NCI-H187 treated with DMSO at 0.1 percent for 48 hours (cell line): ENCODE measurements around the gene LAMC1.

ENCODE experiments used
- DNase-seq: peaks from one replicate; lab custom pipeline; 2025; lab: John Stamatoyannopoulos, UW

Gene LAMC1

GRCh38 chr1:183021405-183022201 lies 1.6 kb upstream of the LAMC1 start:
- DNase-seq, result no peak

GRCh38 chr1:183022202-183023145 lies 746 bp upstream of the LAMC1 start:
- no peak for DNase-seq

DNA sequence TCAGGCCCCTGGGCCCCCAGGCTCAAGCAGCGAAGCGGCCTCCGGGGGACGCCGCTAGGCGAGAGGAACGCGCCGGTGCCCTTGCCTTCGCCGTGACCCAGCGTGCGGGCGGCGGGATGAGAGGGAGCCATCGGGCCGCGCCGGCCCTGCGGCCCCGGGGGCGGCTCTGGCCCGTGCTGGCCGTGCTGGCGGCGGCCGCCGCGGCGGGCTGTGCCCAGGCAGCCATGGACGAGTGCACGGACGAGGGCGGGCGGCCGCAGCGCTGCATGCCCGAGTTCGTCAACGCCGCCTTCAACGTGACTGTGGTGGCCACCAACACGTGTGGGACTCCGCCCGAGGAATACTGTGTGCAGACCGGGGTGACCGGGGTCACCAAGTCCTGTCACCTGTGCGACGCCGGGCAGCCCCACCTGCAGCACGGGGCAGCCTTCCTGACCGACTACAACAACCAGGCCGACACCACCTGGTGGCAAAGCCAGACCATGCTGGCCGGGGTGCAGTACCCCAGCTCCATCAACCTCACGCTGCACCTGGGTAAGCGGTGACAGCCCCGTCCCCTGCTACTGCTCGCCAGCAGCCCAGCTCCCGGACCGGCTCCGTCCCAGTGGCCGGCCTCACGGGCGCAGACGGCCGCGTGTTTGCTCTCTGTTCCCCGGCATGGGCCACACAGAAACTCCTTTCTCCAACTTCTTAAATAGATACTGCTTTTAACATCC lies 539 bp downstream of the LAMC1 start:
- peak; percentile 39 for DNase-seq

- DNase-seq, result no peak
These were observed 1.2 kb downstream of the LAMC1 start for GRCh38 chr1:183024317-183025009.

DNA sequence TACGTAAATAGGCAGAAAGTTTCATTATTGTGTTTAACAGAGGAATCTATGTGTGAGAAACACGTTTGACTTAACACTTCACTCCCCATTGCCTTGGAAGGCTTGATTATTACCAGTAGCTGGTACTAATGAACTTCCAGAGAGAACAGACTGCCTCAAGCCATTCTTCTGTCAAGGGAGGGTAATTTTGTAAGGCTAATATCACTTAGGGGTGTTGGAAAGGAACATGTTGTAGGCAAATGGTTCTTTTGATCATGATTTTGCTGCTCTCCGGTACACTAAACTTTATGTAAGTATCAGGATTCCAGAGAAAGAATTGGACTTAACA lies 1.8 kb downstream of the LAMC1 start:
- DNase-seq, result no peak

DNA sequence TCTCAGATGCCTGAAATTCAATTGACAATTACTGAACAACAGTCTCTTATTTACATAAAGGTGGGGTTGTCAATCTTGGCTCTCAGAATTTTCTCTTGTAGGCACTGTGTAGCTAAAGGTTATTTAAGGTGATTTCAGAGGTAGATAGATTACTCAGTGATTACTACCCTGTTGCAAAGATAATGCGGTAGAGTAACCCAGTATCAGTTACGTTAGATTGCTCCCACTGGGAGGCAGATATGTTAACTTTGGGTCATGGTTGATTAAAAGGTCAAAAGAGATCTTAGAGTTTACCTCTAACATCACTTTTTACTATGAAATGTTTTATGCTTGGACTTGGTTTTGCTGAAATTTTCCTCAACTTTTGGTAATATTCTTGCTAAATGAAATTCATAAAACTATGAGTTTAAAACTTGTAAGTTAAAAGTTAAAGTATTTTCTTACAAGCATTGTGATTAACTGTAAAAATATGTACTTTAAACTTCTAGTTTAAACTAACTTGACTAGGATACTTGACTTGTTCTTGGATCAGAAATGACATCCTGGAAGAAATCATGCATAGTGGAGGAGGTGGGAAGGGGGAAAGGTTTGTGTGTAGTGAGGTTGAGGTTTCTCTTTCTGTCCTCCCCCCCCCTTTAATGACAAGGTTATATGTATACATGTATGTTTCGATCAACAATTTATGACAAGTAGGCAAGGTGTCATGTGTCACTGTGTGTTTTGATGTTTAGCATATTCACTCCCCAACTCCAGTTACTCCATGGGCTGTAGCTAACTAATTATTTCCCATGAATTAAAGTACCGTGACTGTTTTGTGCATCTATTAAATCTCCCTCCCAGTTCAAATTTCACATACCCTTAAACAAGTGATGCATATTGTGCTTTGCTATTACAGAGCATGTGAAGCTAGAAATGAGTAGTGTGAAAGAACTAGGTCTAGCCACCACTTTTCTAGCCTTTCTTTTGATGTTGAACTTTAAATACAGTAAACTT lies 2.9 kb downstream of the LAMC1 start:
- no peak for DNase-seq

- DNase-seq, result no peak
These were observed 3.8 kb downstream of the LAMC1 start for GRCh38 chr1:183027031-183027430.

DNA sequence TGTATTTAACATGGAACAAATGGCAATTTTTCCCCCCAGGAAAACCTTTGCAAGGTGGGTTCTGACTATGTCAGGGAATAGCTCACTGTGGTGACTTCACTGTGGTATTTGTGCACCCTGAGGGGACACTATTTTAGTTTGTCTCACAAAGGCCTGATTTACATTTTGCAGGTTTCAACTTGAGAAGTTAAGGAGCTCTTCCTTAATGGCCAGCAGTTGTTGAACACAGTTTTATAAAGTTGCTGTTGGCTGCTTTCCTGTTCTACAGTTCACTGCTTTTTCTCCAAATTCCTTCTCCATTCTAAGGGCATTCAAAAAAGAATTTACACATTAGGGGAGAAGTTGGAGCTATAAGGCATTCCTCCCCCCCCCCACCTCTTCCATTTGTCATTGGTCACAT lies 4.6 kb downstream of the LAMC1 start:
- no peak for DNase-seq

- no peak for DNase-seq
These were observed 6.4 kb downstream of the LAMC1 start for GRCh38 chr1:183029591-183030000.

DNA sequence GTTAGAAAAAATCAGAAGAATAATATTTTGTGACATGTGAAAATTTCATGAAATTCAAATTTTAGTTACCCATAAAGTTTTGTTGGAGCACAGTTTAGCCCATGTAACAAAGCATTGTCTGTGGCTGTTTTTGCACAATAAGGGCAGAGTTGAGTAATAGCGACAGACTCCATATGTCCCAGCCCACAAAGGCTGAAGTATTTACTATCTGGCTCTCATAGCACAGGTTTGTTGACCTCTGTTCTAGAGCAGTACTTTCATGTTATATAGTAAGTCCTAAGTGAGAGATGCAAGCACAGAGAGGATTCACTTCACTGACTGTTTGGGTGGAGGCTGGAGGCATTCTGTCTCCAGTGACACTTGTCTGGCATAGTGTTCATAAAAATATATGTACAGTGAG lies 6.8 kb downstream of the LAMC1 start:
- DNase-seq, result peak; percentile 20

DNA sequence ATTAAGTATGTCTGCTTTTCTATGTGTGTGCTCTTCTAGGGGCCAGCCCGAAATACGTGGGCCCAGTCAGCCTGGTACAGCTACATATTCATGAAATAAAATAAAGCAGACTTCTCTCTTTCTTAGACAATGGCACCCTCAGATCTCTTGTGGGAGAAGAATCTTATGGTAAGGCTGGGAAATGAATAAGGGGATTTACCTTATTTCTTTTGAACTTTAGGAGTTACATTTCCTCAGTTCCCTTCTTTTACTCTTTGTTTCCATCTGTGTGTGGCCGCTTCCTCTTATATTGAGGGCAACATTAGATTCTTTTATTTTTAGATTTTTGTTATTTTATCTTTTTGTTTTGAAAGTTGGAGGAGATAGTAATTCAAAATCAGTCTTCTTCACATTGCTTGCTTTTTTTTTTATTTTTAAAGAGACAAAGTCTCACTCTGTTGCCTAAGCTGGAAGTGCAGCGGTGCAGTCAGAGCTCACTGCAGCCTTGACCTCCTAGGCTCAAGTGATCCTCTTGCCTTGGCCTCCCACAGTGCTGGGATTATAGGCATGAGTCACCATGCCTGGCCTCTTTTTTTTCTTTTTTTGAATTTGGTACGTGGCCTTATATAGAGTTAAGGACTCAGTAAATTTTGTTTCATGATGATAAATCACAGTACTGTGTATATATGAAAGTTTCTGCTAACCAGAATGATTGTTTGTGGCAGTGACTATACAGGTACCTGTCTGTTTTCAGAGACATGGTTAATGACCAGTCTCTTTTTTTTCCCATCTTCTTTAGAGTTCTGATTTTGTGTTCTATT lies 9.1 kb downstream of the LAMC1 start:
- no peak for DNase-seq

GRCh38 chr1:183033205-183033604 lies 10.0 kb downstream of the LAMC1 start:
- no peak for DNase-seq

DNA sequence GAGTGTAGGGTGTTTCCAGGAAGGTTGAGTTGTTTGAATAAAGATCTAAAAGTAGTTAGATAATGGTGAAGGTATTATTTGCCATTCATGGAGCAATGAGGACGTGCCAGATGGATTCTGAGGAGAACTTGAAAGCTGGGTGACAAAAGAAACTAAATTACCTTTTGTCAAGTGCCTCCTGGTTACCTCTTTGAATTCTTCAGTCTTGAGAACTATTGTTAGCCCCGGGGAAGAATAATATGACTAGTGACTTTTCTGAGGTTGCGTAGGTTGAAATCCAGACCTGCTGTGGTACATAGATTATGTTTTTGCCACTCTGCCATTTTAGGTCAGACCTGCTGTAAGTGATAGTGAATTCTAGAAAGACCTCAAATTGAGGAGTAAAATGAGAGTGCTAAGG lies 11.5 kb downstream of the LAMC1 start:
- no peak for DNase-seq

DNA sequence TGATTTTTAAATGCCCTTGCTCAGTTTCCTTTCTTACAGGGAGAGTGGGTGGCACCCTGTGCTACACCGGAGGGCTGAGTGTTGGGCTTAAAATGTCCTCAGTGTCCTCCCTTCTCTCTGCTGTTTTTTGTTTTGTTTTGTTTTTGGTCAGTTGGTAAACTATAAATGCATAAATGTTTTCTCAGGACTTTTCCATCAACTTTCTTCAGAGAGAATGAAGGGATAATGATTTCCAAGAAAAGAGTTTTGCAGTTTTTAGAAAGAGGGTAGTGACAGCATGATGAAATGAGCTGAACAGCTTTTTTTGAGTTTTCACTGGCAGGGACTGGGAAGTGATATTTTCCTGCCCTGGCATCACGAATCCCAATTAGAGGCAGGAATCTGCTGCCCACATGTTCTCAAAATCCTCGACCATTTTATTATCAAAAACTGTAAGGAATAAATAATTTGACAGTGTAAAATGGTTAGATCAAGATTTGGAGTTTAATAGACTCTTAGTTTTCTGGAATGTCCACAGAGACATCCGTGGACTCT lies 15.2 kb downstream of the LAMC1 start:
- no peak for DNase-seq

DNA sequence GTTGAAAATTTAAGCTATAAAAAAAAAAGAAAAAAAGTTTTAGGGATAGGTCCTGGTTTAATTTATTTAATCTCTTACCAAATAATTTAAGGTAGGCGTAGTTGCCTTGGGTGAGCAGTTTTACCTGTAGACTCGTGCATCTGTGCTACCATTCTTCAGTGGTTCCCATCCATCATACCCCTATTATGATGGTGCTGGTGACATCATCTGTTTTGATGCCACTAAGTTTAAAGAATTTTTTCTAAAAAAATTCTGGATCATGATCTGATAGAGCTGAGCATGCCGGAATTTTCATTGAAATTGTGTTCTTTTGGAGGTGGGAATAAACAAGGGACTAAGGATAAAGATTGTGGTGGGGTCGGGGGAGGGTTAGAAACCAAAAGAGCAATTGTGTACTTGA lies 15.7 kb downstream of the LAMC1 start:
- DNase-seq, result no peak

GRCh38 chr1:183039330-183039729 lies 16.1 kb downstream of the LAMC1 start:
- no peak for DNase-seq

- DNase-seq, result peak; percentile 59
These were observed 16.8 kb downstream of the LAMC1 start for GRCh38 chr1:183039985-183040447.

DNA sequence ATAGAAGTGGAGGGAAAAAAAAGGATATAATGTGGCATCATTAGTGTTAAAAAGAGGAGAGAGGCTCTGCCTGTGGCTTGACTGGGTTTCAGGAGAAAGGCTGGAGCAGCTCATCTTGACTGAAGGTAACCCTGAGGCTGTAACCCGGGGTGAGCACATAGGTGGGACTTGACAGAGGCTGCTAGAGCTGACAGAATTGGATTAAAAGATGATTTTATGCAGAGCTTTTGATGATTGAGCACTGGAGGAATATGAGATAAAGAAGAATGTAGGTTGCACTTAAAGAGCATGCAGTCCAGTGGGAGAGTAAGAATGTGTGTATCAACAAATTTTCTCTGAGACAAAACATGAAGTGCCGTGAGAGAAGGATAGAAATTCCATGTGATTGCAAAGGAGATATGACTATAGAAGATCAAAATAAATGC lies 17.3 kb downstream of the LAMC1 start:
- DNase-seq, result no peak

GRCh38 chr1:183043254-183043653 lies 20.0 kb downstream of the LAMC1 start:
- no peak for DNase-seq
